NCI-H187 treated with DMSO at 0.1 percent for 48 hours (cell line): ENCODE data around the gene GRID1.
"Not testable (repeated sequence)": the region's sequence is repeated elsewhere in the genome, so short reads cannot be mapped to it uniquely, and the experiment has no call there.

Experiments used
- DNase-seq: peaks from one replicate; lab custom pipeline; 2025; lab: John Stamatoyannopoulos, UW

GRID1 gene

GRCh38 chr10:86190291-86190690, 176.3 kb downstream of the GRID1 start:
- DNase-seq, result no peak

- DNase-seq, result no peak
Measured at GRCh38 chr10:86189891-86190290, 176.7 kb downstream of the GRID1 start.

- DNase-seq, result no peak
Measured at GRCh38 chr10:86188796-86189558, 177.6 kb downstream of the GRID1 start.

GRCh38 chr10:86188326-86188725, 178.3 kb downstream of the GRID1 start:
- no peak for DNase-seq

GRCh38 chr10:86187499-86188239, 178.9 kb downstream of the GRID1 start:
- no peak for DNase-seq

GRCh38 chr10:86186633-86187032, 180.0 kb downstream of the GRID1 start:
- no peak for DNase-seq

GRCh38 chr10:86182595-86182994, 184.0 kb downstream of the GRID1 start:
- DNase-seq, result no peak

GRCh38 chr10:86182150-86182549, 184.4 kb downstream of the GRID1 start:
- no peak for DNase-seq

GRCh38 chr10:86180861-86181260, 185.7 kb downstream of the GRID1 start:
- DNase-seq, result no peak

GRCh38 chr10:86179961-86180360, 186.6 kb downstream of the GRID1 start:
- no peak for DNase-seq

- no peak for DNase-seq
Measured at GRCh38 chr10:86179153-86179524, 187.5 kb downstream of the GRID1 start.

- DNase-seq, result no peak
Measured at GRCh38 chr10:86178401-86179152, 188.0 kb downstream of the GRID1 start.

- no peak for DNase-seq
Measured at GRCh38 chr10:86177537-86178155, 188.9 kb downstream of the GRID1 start.

GRCh38 chr10:86176850-86177536, 189.6 kb downstream of the GRID1 start:
- no peak for DNase-seq

GRCh38 chr10:86175476-86175875, 191.1 kb downstream of the GRID1 start:
- not testable (repeated sequence) for DNase-seq

GRCh38 chr10:86172301-86172700, 194.3 kb downstream of the GRID1 start:
- DNase-seq, result no peak

GRCh38 chr10:86170255-86171108, 196.1 kb downstream of the GRID1 start:
- no peak for DNase-seq

GRCh38 chr10:86169506-86170254, 196.9 kb downstream of the GRID1 start:
- DNase-seq, result no peak

GRCh38 chr10:86169066-86169465, 197.5 kb downstream of the GRID1 start:
- no peak for DNase-seq

- DNase-seq, result no peak
Measured at GRCh38 chr10:86168256-86168655, 198.3 kb downstream of the GRID1 start.
